Right lobe of liver (tissue), 4 donors: ENCODE data around the gene B4GALNT3.

ENCODE experiments used
- CTCF ChIP-seq, 4 donors: fragments of 200-600 bp in 3 of 4; fragments of 450-650 bp in 1 of 4; IDR thresholded peaks; one replicate each; pipeline versions ENCODE4 v1.5.1 to v1.8.0; 2016 to 2022; ENCODE audit warnings: antibody characterized with exemption in 4 of 4, mild to moderate bottlenecking in 2 of 4
- POLR2A ChIP-seq: fragments of 450-650 bp; IDR thresholded peaks from one replicate; pipeline ENCODE4 v1.6.1; 2017; ENCODE audit warnings: antibody characterized with exemption, mild to moderate bottlenecking
- donor health status: DM: no; HTN: no; CAD: no.
- donor health status: DM: no; HTN: no; CAD: no.
- donor health status: DM: no; HTN: yes; CAD: no.

- no peak for TF ChIP-seq CTCF (IDR thresholded peaks at IDR 0.05)
- TF ChIP-seq POLR2A = no peak
Measured at GRCh38 chr12:496736-497135, 37.0 kb downstream of the B4GALNT3 start.
